Esophagus squamous epithelium (tissue), 5 donors: ENCODE measurements around the gene WDR91. TPM values are rescaled to one million over a fixed set of nuclear protein-coding genes. Genes with fewer than 3 reads are reported as not detected.

Source experiments
- DNase-seq: peaks from one replicate; lab custom pipeline; 2025; lab: John Stamatoyannopoulos, UW
- H3K27ac ChIP-seq, 4 donors: fragments of 200-600 bp; sonication (generic); one replicate each; pipeline ENCODE4 v1.5.1; 2016 to 2019; ENCODE audit warnings: mild to moderate bottlenecking in 1 of 4
- H3K27me3 ChIP-seq, 4 donors: fragments of 200-600 bp; sonication (generic); 1 replicate in 3 of 4; 2 replicates in 1 of 4; pipeline versions ENCODE4 v1.5.1 to v1.6.0; 2017 to 2021; ENCODE audit warnings: antibody characterized with exemption in 1 of 4
- H3K36me3 ChIP-seq, 3 donors: fragments of 200-600 bp; sonication (generic); one replicate each; pipeline ENCODE4 v1.5.1; 2016 to 2019
- H3K4me1 ChIP-seq, 3 donors: fragments of 200-600 bp; sonication (generic); one replicate each; pipeline ENCODE4 v1.5.1; 2017 to 2019
- H3K4me3 ChIP-seq, 4 donors: fragments of 200-600 bp; sonication (generic); 1 replicate in 3 of 4; 2 replicates in 1 of 4; pipeline ENCODE4 v1.5.1; 2016 to 2019; ENCODE audit warnings: mild to moderate bottlenecking in 2 of 4, moderate library complexity in 1 of 4
- H3K9me3 ChIP-seq, 3 donors: fragments of 200-600 bp; sonication (generic); one replicate each; pipeline ENCODE4 v1.5.1; 2016 to 2019
- POLR2A ChIP-seq, 4 donors: fragments of 450-650 bp; IDR thresholded peaks; one replicate each; pipeline ENCODE4 v1.6.1; 2017; ENCODE audit warnings: antibody characterized with exemption in 4 of 4, mild to moderate bottlenecking in 4 of 4, moderate library complexity in 3 of 4
- WGBS, 2 donors: methylation state at CpG; one replicate each; pipeline ENCODE4 v1.1.5; 2018; 5-methylcytosine and 5-hydroxymethylcytosine counted together
- intact Hi-C: fragments of 100-400 bp; cut with DNase I; formaldehyde crosslinking; loops from one replicate; pipeline ENCODE4 v1.15.0; 2022
- total RNA-seq, 4 donors: library from RNA; depleted of rRNA; stranded (reverse); fragments of >200 nt; gene quantifications; one replicate each; pipeline ENCODE4 v1.1.0, GENCODE V29; 2016
- TF ChIP-seq, protein P1 (sequence below), 6 experiments: fragments of 450-650 bp in 4 of 6; fragments of 200-600 bp in 2 of 6; sonication (generic) in 2 of 6; IDR thresholded peaks; one replicate each; pipeline ENCODE4 v1.5.1; 2016 to 2019; ENCODE audit warnings: antibody characterized with exemption in 6 of 6, mild to moderate bottlenecking in 4 of 6, moderate library complexity in 4 of 6
- donor health status: DM: yes; HTN: yes; CAD: no.

The WDR91 gene
- total RNA-seq, 4 donors from 2014 or later, result 19.6 to 29.0 (median 24.3) TPM

DNA sequence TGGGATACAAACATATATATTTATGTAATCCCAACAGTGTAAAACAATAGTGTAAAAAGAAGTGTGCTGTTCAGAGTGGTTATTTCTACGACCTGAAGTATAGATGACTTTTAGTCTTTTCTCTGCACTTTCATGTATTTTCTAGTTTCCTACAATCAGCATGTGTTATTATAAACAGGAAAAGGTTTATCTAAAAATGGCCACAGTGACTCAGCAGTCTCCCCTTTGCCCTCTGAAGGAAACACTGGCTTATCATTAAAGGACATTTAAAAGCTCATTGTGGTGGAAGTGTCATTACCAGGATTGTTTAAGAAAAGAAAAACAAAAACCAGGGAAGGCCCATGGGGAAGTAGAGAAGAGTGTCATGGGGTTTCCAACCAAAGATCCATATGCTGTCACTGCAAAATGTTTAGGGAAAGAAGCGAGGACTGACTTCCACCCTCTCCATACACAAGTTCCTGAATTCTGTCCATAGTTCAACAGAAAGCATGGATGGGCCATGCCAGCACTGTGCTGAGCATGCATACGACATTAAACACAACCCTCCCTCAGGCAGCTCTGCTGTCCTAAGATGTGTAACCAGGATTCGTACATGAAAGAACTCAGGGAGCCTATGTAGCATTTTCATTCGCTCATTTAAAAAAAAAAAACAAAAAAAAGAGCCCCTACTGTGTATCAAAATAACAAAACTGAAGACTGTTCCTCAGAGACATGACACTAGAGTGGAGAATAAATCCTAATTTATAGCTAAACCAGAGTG, 51.0 kb downstream of the WDR91 start:
- peak overlapping the region in 3 of 4 donors; percentile 60 to 69 (median 62) for H3K27ac ChIP-seq
- no peak for DNase-seq
- intact Hi-C loops, result loop anchor here (10.0 kb wide), 2 partner anchors 175 to 475 kb away; partner anchors contain the start of gene AGBL3
- TF ChIP-seq, protein P1, sequence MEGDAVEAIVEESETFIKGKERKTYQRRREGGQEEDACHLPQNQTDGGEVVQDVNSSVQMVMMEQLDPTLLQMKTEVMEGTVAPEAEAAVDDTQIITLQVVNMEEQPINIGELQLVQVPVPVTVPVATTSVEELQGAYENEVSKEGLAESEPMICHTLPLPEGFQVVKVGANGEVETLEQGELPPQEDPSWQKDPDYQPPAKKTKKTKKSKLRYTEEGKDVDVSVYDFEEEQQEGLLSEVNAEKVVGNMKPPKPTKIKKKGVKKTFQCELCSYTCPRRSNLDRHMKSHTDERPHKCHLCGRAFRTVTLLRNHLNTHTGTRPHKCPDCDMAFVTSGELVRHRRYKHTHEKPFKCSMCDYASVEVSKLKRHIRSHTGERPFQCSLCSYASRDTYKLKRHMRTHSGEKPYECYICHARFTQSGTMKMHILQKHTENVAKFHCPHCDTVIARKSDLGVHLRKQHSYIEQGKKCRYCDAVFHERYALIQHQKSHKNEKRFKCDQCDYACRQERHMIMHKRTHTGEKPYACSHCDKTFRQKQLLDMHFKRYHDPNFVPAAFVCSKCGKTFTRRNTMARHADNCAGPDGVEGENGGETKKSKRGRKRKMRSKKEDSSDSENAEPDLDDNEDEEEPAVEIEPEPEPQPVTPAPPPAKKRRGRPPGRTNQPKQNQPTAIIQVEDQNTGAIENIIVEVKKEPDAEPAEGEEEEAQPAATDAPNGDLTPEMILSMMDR (IDR thresholded peaks at IDR 0.05), result no peak
- TF ChIP-seq POLR2A (IDR thresholded peaks at IDR 0.05), result no peak
- H3K36me3 ChIP-seq, result peaks cover 7 to 39% (median 8%) of the 10 kb centered on the region in 3 donors
- H3K27me3 ChIP-seq, result no peaks in the 10 kb centered on the region
- H3K9me3 ChIP-seq, result peaks cover 0 to 21% (median 6%) of the 10 kb centered on the region in 3 donors
- 55 to 67% methylated on average over 5 of the region's 5 CpGs for WGBS, 2 donors
- H3K4me1 ChIP-seq, result peaks cover 0 to 54% (median 28%) of the 10 kb centered on the region in 3 donors
- H3K4me3 ChIP-seq, result no peak overlapping the region

DNA sequence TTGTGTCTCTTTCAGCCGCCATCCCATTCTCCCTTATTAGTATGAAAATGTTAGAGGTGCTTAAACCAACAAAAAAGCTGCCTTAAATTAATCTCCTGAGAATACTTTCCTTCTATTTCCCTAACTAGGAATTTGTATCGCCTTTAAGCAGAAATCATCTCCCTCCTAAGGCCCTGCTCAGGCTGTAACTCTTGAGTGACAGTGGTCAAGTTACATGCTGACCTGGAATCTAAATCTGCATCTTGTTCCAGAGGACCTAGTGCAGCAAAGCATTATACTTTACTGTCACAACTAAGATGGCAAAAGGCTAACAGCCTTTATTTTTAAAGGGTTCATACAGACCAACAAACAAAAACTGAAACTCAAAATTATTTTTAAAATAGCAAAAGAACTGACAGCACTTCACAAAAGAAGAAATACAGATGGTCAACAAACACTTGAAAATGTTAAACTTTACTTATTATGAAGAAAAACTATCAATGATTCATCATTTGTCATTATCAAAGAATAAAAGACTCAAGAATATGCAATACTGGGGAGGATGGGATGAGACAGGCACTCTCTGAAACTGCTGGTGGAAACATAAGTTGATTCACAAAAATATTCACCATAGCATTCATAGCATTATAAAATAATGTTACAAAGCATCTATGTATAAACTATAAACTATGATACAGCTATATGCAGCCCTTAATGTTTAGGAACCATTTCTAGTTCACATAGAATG, 51.8 kb downstream of the WDR91 start:
- DNase-seq, result no peak
- Histone ChIP-seq H3K9me3 (peaks cover 0 to 22% (median 6%) of the 10 kb centered on the region in 3 donors), H3K27me3 (no peaks in the 10 kb centered on the region), H3K4me3 (no peak overlapping the region), H3K27ac (peak overlapping the region in 3 of 4 donors; percentile 49 to 69 (median 60)), H3K36me3 (peaks cover 0 to 31% (median under 1%) of the 10 kb centered on the region in 3 donors), H3K4me1 (peaks cover 0 to 46% (median 28%) of the 10 kb centered on the region in 3 donors)
- intact Hi-C loops, result loop anchor here (10.0 kb wide), 2 partner anchors 175 to 475 kb away; partner anchors contain the start of gene AGBL3
- WGBS, 2 donors, result 90 to 92% methylated on average over 2 of the region's 2 CpGs
- no peak for TF ChIP-seq POLR2A (IDR thresholded peaks at IDR 0.05)
- TF ChIP-seq, protein P1 (IDR thresholded peaks at IDR 0.05), result no peak

DNA sequence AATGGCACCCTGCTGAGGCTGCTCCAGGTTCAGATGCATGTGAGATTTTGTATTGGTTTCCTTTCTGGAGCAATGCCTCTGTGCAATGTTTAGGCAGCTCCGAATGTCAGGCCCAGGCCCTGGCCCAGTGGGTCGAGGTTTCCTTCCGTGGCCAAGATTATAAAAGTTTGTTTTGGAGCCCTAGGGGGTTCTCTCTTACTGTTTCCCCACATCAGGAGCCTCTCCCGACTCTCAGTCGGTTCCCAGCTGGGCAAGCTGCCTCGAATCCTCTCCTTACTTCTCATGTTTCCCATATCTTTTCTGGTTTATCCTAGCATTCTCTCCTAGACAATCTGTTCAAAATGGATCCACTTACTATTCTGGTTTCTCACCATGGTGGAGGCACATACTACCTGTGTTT, 52.5 kb downstream of the WDR91 start:
- peak overlapping the region in 3 of 4 donors; percentile 16 to 60 (median 54) for H3K27ac ChIP-seq
- no peaks in the 10 kb centered on the region for H3K27me3 ChIP-seq
- intact Hi-C loops, result no loop called here
- DNase-seq, result no peak
- WGBS, 2 donors, result 77 to 87% methylated on average over 6 of the region's 6 CpGs
- H3K4me1 ChIP-seq, result peaks cover 0 to 44% (median 28%) of the 10 kb centered on the region in 3 donors
- H3K4me3 ChIP-seq, result no peak overlapping the region
- H3K9me3 ChIP-seq, result peaks cover 0 to 22% (median 6%) of the 10 kb centered on the region in 3 donors
- no peak for TF ChIP-seq POLR2A (IDR thresholded peaks at IDR 0.05)
- TF ChIP-seq, protein P1 (IDR thresholded peaks at IDR 0.05), result no peak
- peaks cover 0 to 25% (median 0%) of the 10 kb centered on the region in 3 donors for H3K36me3 ChIP-seq

DNA sequence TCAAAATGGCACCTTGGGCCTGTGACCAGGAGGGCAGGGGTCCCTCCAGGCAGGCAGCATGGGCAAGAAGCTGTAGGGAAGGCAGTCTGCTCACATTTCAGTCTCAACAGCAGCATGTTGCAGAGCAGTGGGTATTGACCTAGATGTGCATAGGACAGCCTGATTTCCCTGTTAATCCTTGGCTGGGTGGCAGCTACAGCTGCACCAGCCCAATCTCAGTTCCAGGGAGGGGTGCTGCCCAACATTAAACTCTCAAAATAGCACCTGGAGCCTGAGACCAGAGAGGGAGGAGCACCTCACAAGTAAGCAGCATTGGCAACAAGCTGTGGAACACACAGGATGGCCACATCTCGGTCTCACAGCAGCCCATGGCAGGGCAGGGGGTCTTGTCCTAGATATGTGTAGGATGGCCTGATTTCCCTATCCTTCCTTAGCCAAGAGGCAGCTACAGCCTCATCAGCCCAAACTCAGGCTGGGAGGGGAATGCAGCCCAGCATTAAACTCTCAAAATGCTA, 53.1 kb downstream of the WDR91 start:
- H3K36me3 ChIP-seq, result peaks cover 0 to 18% (median 0%) of the 10 kb centered on the region in 3 donors
- H3K27me3 ChIP-seq, result no peaks in the 10 kb centered on the region
- no peak for DNase-seq
- WGBS, 2 donors, result 92 to 100% methylated on average over 1 of the region's 1 CpG
- H3K9me3 ChIP-seq, result peaks cover 0 to 22% (median 6%) of the 10 kb centered on the region in 3 donors
- no peak overlapping the region for H3K4me3 ChIP-seq
- TF ChIP-seq, protein P1 (IDR thresholded peaks at IDR 0.05), result no peak
- no peak for TF ChIP-seq POLR2A (IDR thresholded peaks at IDR 0.05)
- peak overlapping the region in 2 of 4 donors; percentile 54 to 60 for H3K27ac ChIP-seq
- peaks cover 0 to 44% (median 28%) of the 10 kb centered on the region in 3 donors for H3K4me1 ChIP-seq
- intact Hi-C loops, result no loop called here
